ENCODE measurements around the gene STRN4. TPM values are rescaled to one million over a fixed set of nuclear protein-coding genes. Genes with fewer than 3 reads are reported as not detected.

Gene STRN4
- polyA plus RNA-seq, 3 donors = 37.5 to 239 (median 48.0) TPM

GRCh38 chr19:46726971-46727501 is 19.2 kb downstream of the STRN4 start:
- Histone ChIP-seq H2AFZ (ENCODE audit: insufficient read depth, low read depth, low read length, poor library complexity, severe bottlenecking) (no peak overlapping the region), H4K20me1 (ENCODE audit: insufficient read depth, low read length) (peaks cover 96% of the 10 kb centered on the region), H3K9me3 (replicated peaks in 1 of 2; ENCODE audit: control insufficient read depth in 1 of 2, insufficient read depth in 1 of 2, low read length in 2 of 2) (no peaks in the 10 kb centered on the region), H3K9ac (ENCODE audit: insufficient read depth, low read length, poor library complexity, severe bottlenecking) (no peak overlapping the region), H3K27me3 (ENCODE audit: control insufficient read depth in 2 of 2, insufficient read depth in 2 of 2, low read length in 2 of 2) (no peaks in the 10 kb centered on the region), H3K27ac (ENCODE audit: low read depth in 1 of 2, low read length in 2 of 2) (no peak overlapping the region), H3K4me1 (ENCODE audit: control insufficient read depth in 1 of 2, insufficient read depth in 2 of 2, low read length in 2 of 2) (peaks cover 33 to 38% of the 10 kb centered on the region in 2 donors), H3K4me2 (replicated peaks; ENCODE audit: extremely low read depth, low read length, poor library complexity, severe bottlenecking) (no peak overlapping the region), H3K4me3 (replicated peaks in 1 of 3; ENCODE audit: low read depth in 2 of 3, low read length in 3 of 3) (no peak overlapping the region), H3K36me3 (replicated peaks in 1 of 2; ENCODE audit: control insufficient read depth in 1 of 2, insufficient read depth in 2 of 2, low read length in 2 of 2) (peaks cover 86 to 88% of the 10 kb centered on the region in 2 donors), H3K79me2 (ENCODE audit: insufficient read depth, low read length) (peaks cover 33% of the 10 kb centered on the region)
- peaks cover 0 to 2% (median 0%) of the 10 kb centered on the region in 7 donors for H3K9me3 Mint-ChIP-seq
- H3K27me3 Mint-ChIP-seq (ENCODE audit: low read depth in 3 of 3) = peaks cover 2% of the 10 kb centered on the region in 3 donors
- peaks cover 41% of the 10 kb centered on the region for H3K4me1 Mint-ChIP-seq
- 97% methylated on average over 13 of the region's 14 CpGs for WGBS (ENCODE audit: insufficient coverage)
- peak overlapping the region in 1 of 2 donors; percentile 45 for H3K4me3 Mint-ChIP-seq
- no peak overlapping the region for H3K27ac Mint-ChIP-seq
- DNase-seq = no peak
- TF ChIP-seq CTCF (IDR thresholded peaks at IDR 0.05) = no peak
- intact Hi-C loops (cut with micrococcal nuclease) = no loop called here
- peaks cover 83 to 94% of the 10 kb centered on the region in 2 donors for H3K36me3 Mint-ChIP-seq

- Histone ChIP-seq H3K27me3 (ENCODE audit: control insufficient read depth in 2 of 2, insufficient read depth in 2 of 2, low read length in 2 of 2) (no peaks in the 10 kb centered on the region), H2AFZ (ENCODE audit: insufficient read depth, low read depth, low read length, poor library complexity, severe bottlenecking) (no peak overlapping the region), H3K4me3 (replicated peaks in 1 of 3; ENCODE audit: low read depth in 2 of 3, low read length in 3 of 3) (no peak overlapping the region), H3K36me3 (replicated peaks in 1 of 2; ENCODE audit: control insufficient read depth in 1 of 2, insufficient read depth in 2 of 2, low read length in 2 of 2) (peaks cover 91 to 92% of the 10 kb centered on the region in 2 donors), H3K79me2 (ENCODE audit: insufficient read depth, low read length) (peaks cover 33% of the 10 kb centered on the region), H3K4me2 (replicated peaks; ENCODE audit: extremely low read depth, low read length, poor library complexity, severe bottlenecking) (no peak overlapping the region), H3K4me1 (ENCODE audit: control insufficient read depth in 1 of 2, insufficient read depth in 2 of 2, low read length in 2 of 2) (peaks cover 28 to 33% of the 10 kb centered on the region in 2 donors), H3K27ac (ENCODE audit: low read depth in 1 of 2, low read length in 2 of 2) (no peak overlapping the region), H4K20me1 (ENCODE audit: insufficient read depth, low read length) (peaks cover 99% of the 10 kb centered on the region), H3K9me3 (replicated peaks in 1 of 2; ENCODE audit: control insufficient read depth in 1 of 2, insufficient read depth in 1 of 2, low read length in 2 of 2) (no peaks in the 10 kb centered on the region), H3K9ac (ENCODE audit: insufficient read depth, low read length, poor library complexity, severe bottlenecking) (no peak overlapping the region)
- 95% methylated on average over 10 of the region's 10 CpGs for WGBS (ENCODE audit: insufficient coverage)
- H3K27me3 Mint-ChIP-seq (ENCODE audit: low read depth in 3 of 3) = peaks cover 2% of the 10 kb centered on the region in 3 donors
- peaks cover 0 to 2% (median 0%) of the 10 kb centered on the region in 7 donors for H3K9me3 Mint-ChIP-seq
- no peak overlapping the region for H3K27ac Mint-ChIP-seq
- intact Hi-C loops (cut with micrococcal nuclease) = no loop called here
- DNase-seq = no peak
- no peak for TF ChIP-seq CTCF (IDR thresholded peaks at IDR 0.05)
- H3K36me3 Mint-ChIP-seq = peaks cover 82 to 94% of the 10 kb centered on the region in 2 donors
- H3K4me1 Mint-ChIP-seq = peaks cover 36% of the 10 kb centered on the region
- H3K4me3 Mint-ChIP-seq = no peak overlapping the region
Observed at GRCh38 chr19:46726551-46726950, 19.7 kb downstream of the STRN4 start.

Measured in CD14-positive monocyte (primary cell).